Right renal pelvis (tissue), 4 donors: ENCODE results near the gene TMEM231. TPM values are rescaled to one million over a fixed set of nuclear protein-coding genes. Genes with fewer than 3 reads are reported as not detected.
"Not testable (repeated sequence)": the region's sequence is repeated elsewhere in the genome, so short reads cannot be mapped to it uniquely, and the experiment has no call there.

Experiments used
- DNase-seq, 4 donors: peaks; one replicate each; pipeline ENCODE4 v3.0.0-alpha.2; 2013; ENCODE audit warnings: low read depth in 4 of 4, low spot score in 3 of 4, missing footprints in 1 of 4
- polyA plus RNA-seq, 4 donors: library from polyadenylated mRNA; unstranded; fragments of 120-200 nt; gene quantifications; one replicate each; pipeline ENCODE4 v1.2.1, GENCODE V29; 2013; ENCODE audit not compliant: insufficient read length in 4 of 4

The TMEM231 gene
- polyA plus RNA-seq, 4 donors = 18.7 to 21.8 (median 20.3) TPM

DNA sequence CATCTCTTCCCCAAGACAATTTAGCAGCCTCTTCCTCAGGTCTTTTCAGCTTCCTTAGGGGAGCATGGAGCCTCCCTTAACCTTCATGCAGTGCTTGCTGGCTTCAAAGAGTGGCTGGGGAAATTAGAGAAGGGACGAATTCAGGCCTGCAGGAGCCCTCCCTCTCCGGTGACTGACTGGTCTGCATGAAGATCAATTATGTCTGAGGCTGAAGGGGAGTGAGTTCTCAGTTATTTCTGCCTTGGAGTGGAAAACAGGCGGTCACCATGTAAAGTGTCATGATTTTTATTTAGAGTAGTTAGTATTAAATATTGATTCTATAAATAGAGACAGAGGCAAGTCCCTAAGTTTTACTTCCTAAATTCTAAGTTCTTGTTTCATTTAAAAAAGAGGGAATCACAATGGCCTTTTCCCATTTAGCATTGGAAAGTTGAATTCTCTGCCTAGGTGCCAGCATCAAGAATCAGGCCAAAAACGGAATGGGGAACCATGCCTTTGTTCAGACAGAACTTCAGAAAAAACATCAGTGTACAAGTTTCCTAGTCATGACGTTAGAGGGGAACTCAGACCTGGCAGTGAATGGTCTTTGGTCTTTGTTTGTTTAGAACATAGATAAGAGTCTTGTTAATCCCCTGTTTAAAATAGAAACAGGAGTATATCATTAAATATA, 14.5 kb upstream of the TMEM231 start:
- no peak for DNase-seq

DNA sequence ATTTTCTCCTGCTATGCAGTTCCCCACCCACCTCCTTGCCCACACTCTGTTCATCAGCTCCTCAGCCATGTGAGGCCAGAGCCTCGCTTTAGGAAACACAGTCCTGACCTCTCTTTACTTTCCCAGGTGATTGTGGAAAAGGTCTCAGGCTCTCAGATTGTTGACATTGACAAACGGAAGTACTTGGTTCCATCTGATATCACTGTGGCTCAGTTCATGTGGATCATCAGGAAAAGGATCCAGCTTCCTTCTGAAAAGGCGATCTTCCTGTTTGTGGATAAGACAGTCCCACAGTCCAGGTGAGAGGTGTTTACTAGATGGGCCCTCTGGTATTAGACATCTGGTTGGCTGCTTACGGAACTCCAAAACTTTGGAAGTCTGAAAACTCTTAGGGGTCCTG, 11.9 kb upstream of the TMEM231 start:
- DNase-seq = no peak

DNA sequence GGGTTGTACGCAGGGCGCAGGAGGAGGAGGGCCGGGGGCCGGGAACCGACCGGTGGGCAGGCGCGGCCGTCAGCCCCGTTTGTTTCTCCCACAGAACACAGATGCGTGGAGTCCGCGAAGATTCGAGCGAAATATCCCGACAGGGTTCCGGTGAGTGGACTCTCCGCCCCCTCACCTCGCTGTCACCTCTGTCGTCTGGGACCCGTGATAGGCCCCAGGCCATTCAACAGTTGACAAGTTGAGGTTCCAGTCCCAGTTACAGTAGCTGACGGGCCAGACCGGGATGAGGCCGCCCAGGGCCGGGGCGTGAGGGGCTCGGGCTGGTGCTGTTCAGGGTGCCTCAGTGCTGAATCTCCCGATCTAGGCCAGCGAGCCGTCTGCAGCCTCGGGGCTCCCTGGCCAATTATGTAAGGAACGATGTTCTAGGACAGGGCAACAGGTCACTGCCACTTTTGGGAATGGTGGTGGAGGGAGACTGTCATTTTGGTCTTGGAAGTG, 10.8 kb upstream of the TMEM231 start:
- DNase-seq = no peak

DNA sequence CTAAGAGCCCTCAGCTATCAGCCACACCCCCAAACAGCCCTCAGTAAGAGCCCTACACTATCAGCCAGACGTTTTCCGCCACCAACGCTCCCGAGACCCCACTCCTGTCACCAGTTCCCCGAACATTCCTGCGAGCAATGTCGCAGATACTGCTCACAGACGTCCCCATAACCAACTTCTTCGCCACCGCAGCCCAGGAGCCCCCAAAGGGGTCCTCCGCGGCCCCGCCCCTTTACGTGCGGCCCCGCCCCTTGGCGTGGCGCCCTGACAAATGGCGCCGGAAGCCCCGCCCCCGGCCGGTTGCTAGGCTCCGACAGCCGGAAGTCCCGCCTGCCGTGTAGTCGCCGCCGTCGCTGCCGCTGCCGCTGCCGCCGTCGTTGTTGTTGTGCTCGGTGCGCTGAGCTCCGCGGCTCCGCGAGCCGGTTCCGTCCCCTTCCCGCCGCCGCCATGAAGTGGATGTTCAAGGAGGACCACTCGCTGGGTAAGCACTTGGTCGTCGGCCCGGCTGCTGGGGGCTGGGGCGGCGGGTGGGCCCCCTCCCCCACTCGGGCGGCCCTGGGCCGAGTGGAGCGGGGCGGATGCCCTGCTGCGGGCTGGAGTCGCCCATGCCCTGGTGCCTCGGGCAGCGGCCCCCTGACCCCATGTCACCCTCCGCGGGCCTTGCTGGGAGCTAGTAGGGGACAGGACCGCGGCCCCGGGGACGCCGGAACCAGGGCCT, 10.1 kb upstream of the TMEM231 start, which contains the start of gene GABARAPL2:
GABARAPL2 (plus strand) TSS at position 340 of the 718 bp plus-strand sequence; CDS start at position 448, 108 bp downstream.
- DNase-seq = peak; percentile 73 to 86 (median 74)

DNA sequence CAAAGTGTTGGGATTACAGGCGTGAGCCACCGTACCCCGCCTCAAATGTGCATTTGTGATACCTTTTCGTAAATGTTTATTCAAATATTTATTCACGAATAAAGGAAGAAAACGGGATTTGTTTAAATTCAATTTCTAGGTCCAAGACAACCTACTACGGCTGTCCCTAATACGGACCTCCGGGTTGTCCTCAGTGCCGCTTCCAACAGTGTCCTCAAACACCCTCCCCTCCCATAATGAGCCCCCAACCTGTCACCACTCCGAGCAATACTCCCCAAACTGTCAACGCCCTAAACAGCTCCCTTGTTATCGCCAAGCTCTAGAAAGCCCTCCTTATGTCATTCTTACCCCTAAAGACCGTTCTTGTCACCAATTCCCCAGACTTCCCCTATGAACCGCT, 9.6 kb upstream of the TMEM231 start:
- no peak for DNase-seq

DNA sequence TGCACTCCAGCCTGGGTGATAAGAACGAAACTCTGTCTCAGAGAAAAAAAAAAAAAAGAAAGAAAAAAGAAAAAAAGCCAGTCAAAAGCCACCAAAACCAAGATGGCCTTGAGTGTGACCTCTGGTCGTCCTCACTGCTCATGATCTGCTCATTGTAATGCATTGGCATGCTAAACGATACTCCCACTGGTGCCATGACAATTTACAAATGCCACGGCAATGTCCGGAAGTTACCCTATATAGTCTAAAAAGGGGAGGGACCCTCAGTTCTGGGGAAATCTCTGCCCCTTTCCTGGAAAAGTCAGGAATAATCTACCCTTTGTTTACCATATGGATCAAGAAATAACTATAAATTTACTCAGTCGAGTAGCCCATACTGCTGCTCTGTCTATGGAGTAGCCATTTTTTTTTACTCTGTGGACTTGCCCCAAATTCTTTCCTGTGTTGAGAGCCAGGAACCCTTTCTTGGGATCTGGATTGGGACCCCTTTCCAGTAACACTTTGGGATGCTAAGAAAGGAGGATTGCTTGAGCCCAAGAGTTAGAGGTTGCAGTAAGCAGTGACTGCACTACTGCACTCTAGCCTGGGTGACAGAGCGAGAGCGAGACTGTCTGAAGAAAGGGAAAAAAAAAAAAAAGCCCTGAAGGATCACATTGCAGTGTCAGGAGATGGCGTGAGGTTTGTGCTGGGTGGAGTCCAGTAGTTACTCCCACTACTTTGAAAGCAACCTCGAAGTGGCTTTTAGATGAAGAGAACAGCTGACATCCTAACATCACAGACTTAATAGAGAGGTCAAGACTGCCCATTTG, 3.7 kb upstream of the TMEM231 start:
- DNase-seq = no peak

DNA sequence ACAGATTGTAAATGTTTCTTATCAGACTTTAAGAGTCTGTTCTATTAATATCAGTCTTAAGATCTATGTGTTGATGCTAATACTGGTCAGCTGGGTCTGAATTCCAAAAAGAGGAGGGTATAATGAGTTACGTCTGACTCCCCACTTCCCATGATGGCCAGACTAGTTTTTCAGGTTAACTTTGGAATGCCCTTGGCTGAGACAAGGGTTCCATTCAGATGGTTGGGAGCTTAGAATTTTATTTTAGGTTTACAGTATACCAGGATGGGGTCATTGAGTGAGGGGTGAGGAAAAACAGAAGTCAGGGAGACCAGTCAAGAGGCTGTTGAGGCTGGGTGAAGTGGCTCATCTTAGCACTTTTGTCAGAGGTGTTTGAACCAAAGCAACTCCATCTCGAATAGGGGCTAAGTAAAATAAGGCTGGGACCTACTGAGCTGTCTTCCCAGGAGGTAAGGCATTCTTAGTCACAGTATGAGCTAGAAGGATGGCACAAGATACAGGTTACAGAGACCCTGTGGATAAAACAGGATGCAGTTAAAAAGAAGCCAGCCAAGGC, 2.9 kb upstream of the TMEM231 start:
- DNase-seq = no peak

DNA sequence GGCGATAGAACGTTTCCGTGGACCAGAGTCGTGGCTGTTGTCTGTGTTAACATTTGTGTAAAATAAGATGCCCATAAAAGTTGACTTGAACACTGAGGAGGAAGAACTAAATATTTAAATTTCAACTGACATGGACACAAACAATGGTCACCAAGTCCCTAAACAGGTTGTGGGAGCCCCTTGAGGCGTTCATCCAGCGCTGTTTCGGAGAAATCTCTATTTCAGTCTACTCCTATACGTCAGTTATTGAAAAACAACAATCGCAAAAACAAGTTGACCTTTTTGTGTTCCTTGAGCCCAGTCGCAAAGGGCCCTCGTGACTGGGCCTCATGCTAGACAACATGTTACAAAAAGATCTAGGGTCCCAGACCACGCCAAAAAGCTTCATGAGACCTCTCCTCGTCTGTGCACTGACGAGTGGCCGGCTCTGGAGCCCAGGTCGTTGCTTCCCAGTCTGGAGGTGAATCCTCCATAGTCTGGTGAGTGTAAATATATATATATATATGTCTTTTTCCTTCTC, 439 bp upstream of the TMEM231 start:
- DNase-seq = no peak

DNA sequence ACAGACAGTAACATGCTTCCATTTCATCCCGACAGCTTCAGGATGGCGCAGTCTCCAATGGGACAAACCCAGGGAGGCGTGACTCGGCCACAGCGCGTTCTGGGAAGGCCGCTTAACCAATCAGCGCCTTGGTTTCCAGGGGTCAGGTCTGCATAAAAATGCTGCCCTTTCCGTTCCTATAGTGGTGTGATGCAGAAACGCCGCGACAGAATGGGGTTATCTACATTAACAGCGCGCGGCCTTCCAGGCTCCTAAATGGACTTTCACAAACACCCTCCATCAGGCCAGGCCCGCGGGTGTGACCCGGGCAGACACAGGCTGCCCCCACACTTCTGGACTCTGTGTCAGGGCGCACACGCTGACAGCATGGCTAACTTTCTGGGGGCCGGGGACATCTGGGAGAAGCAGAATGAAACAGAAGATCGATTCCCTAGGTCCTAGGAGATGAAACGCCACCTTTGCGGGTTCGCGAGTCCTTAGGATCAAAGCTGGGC, 792 bp downstream of the TMEM231 start:
- peak; percentile 70 to 81 (median 76) for DNase-seq

DNA sequence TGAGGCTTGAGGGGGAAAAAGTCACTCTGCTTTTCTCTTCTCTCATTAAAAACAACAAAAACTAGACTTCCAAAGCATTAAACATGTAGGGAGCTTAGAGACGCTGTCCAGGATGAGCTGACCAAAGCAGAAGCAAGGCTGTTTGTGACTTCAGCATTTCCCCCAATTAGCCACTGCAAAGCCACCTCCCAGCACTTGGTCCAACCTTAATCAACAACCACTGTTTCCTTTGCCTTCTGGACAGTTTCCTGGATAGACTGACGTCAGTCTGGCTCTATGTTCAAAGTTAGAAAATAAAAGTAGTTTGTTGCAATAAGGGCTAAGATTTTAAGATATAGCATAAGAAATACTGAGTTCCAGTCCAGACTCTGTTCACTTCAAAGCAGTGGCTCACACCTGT, 3.1 kb downstream of the TMEM231 start:
- no peak for DNase-seq

DNA sequence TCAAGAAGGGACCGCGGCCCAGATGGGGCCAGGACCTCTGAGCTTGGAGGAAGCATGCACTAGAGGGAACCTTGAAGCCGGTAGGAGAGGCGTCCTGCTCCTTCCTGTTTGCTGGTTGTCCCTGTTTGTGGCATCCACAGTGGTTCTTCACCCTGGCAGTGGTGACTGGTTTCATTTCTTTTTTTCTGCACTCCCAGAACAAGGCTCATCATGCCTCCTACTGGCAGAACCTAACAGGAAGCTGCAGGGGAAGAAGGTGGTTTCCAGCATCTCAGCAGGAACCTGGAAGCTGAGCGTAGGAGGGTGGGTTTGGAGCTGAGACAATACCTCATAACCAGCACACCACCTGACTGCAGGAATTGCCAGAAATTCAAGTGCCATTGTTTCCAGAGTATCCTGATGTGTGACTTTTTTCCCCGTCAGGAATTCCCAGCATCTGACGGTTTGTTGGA, 5.8 kb downstream of the TMEM231 start:
- no peak for DNase-seq

DNA sequence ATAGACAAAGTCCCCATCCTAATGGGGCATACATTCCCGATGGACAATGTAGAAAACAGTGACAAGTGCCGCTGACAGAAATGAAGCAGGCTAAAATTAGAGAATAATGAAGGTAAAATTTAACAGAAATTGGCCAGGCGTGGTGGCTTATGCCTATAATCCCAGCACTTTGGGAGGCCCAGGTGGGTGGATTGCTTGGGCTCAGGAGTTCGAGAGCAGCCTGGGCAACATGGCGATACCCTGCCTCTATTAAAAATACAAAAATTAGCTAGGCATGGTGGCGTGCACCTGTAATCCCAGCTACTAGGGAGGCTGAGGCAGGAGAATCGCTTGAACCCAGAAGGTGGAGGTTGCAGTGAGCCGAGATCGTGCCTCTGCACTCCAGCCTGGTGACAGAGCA, 7.6 kb downstream of the TMEM231 start:
- DNase-seq = not testable (repeated sequence)

DNA sequence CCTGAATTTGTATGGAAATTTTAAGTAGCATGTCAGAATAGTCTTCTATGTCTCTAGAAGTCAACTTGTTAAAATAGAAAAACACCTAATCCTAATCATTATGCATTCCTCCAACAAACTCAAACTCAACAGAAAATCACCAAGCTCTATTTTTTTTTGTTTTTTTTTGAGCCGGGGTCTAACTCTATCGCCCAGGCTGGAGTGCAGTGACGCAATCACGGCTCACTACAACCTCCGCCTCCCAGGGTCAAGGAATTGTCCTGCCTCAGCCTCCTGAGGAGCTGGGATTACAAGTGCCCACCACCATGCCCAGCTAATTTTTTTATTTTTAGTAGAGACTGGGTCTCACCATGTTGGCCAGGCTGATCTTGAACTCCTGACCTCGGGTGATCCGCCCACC, 9.8 kb downstream of the TMEM231 start:
- DNase-seq = no peak

DNA sequence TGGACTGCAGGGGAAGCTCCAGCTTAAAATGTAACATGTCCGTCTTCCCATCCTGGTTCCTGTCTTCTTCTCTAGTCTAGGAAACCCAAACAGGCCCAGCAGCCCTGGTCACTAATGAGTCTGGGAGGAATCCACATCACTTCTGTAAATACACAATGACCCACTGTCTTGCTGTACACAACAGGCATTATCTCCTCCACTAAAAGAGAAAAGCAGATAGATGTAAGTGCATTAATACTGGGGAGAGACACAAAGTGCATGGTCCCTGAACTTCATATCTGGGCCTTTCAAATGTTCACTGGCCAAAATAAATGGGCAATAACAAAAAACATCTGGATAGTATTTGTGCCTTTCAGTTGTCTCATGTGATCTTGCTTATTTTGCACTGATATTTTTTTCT, 10.2 kb downstream of the TMEM231 start:
- not testable (repeated sequence) for DNase-seq

DNA sequence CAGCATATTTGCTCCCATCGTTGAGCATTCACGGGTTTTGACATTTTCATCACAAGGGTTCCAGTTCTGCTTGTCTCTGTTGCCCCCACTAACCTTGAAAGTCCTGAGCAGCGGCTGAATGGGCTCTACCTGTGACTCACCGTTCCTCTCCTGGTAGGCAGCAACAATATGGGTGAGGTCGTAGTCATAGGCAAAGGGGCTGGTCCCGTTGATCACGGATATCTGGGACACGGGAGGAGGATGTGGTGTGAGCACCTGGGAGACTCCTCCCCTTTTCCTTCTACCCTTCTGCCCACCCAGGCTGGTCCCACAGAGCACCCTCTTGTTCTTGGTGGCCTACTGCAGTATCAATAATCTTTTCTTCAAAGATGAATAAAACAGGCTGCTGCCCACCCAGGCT, 13.6 kb downstream of the TMEM231 start:
- not testable (repeated sequence) for DNase-seq

DNA sequence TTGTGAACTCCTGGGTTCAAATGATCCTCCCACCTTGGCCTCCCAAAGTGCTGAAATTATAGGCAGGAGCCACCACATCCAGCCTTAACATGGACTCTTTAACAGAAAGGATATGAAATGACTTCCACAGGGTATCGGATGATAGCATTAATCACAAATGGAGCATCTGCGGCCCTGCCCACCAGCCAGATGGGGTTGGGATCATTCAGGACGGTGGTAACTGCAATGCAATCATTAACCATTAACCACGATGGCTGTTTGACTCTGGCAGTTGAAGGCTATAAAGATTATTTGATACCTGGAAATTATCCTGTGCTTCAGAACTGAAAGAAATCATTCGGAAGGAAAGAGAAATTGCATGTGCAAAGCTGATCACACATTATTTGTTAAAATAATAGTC, 14.8 kb downstream of the TMEM231 start:
- no peak for DNase-seq

DNA sequence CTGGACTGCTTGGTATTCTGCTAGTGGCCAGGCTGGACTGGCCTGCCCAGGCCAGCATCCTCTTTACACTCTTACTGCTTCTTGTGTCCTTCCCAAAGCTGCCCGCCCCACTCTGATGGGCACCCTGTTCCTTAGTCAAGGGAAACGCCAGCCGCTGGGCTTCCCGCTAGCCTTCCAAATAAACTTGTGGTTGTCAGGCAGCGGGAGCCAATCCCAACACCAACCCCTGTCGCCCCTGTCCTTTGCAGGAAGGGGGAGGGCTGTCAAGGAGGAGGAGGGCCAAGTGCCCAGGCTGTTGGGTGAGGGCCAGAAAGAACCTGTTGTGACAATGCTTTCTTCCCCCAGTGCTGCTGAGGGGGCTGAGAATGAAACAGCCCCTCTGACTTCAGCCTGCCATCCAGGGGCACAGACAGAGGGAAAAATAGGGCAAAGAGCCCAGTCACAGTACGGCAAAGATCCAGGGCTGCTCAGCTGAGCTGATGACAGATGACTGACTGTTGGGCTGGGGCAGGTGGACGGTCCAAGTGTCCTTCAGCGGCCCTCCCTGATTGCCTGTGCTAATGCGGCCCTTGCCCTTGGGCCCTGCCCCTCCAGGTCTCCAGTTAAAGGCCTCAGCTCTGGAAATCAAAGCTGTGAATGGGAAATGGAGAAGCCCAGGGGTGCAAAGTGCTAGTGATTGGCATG, 17.0 kb downstream of the TMEM231 start:
- not testable (repeated sequence) for DNase-seq

DNA sequence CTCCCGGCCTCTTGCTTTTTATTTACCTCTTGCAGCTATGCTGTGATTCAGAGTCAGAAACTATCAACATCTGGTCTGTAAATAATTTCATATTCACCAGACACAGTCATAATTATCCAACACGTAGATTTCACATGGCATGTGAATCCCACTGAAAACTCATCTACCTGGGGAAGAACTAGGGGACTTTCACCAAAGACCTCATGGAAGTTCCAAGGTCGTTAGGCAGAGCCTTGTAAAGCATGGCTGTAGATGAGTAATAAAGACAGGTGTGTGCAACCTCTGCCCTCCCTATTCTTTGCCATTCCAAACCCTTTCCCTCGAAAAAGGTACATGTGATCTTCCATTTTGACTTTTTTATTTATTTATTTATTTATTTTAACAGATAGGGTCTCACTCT, 18.3 kb downstream of the TMEM231 start:
- DNase-seq = no peak

DNA sequence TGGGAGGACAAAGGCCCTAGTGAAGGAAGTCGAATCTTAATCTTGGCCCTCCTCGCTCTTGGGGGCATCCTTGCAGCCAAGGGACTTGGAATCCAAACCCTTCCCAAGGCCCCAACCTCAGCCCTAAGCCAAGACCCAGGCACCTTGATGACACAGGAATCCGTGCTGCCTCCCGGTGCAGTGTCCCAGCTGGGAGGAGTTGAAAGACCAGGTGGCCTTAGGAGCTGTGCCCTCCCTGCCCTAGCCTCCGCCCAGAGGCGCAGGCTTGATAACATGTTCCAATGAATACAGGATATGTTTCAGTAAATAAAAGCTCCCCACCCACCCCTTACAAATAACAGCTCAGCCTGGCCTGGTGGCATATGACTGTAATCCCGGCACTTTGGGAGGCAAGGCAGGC, 20.2 kb downstream of the TMEM231 start, which contains the start of gene CHST5:
CHST5 (minus strand) TSS at position 208 of the 400 bp plus-strand sequence. CDS start 5,724 bp downstream, outside the sequence.
- no peak for DNase-seq
